HEK293 (cell line): ENCODE results near the gene SCAMP2.

Source experiments
- KLF7 ChIP-seq: fragments of 450-650 bp; formaldehyde crosslinking; IDR thresholded peaks from 2 replicates; pipeline ENCODE4 v1.5.1; 2016; ENCODE audit warnings: missing biosample characterization, missing genetic modification characterization, borderline replicate concordance
- MYNN ChIP-seq: fragments of 450-650 bp; formaldehyde crosslinking; IDR thresholded peaks from 2 replicates; pipeline ENCODE4 v1.5.1; 2016; ENCODE audit warnings: missing biosample characterization, missing genetic modification characterization, borderline replicate concordance
- TCF7L2 ChIP-seq: IDR thresholded peaks from 2 replicates; pipeline ENCODE4 v1.6.1; 2011; ENCODE audit warnings: low read depth, mild to moderate bottlenecking, inconsistent platforms, low read length, moderate library complexity, borderline replicate concordance
- ZBTB26 ChIP-seq: fragments of 450-650 bp; formaldehyde crosslinking; optimal IDR thresholded peaks from 2 replicates; pipeline ENCODE3; 2016; ENCODE audit warnings: missing biosample characterization, mild to moderate bottlenecking, missing genetic modification characterization
- ZBTB8A ChIP-seq: fragments of 450-650 bp; formaldehyde crosslinking; IDR thresholded peaks from 2 replicates; pipeline ENCODE4 v1.5.1; 2016; ENCODE audit warnings: missing biosample characterization, missing genetic modification characterization
- ZNF274 ChIP-seq, 2 experiments: fragments of 200-500 bp in 1 of 2; fragments of 450-650 bp in 1 of 2; sonication (Bioruptor generic) in 1 of 2; formaldehyde crosslinking in 1 of 2; IDR thresholded peaks; 2 replicates each; pipeline versions ENCODE4 v1.5.1 to v1.6.1; 2014 to 2016; ENCODE audit warnings: borderline replicate concordance in 1 of 2, inconsistent platforms in 1 of 2, low read length in 1 of 2, missing biosample characterization in 1 of 2, missing genetic modification characterization in 1 of 2
- ZNF658 ChIP-seq: fragments of 450-650 bp; formaldehyde crosslinking; IDR thresholded peaks from 2 replicates; pipeline ENCODE4; 2016; ENCODE audit warnings: missing biosample characterization, missing genetic modification characterization
- TF ChIP-seq, protein P1 (sequence below): fragments of 450-650 bp; formaldehyde crosslinking; IDR thresholded peaks from 2 replicates; pipeline ENCODE4 v1.5.1; 2016; ENCODE audit warnings: missing biosample characterization, missing genetic modification characterization, low read depth
- TF ChIP-seq, protein P2 (sequence below): fragments of 450-650 bp; formaldehyde crosslinking; IDR thresholded peaks from 2 replicates; pipeline ENCODE4 v1.5.1; 2016; ENCODE audit warnings: missing biosample characterization, missing genetic modification characterization

GRCh38 chr15:74821790-74822158 is 51.4 kb downstream of the SCAMP2 start:
- TF ChIP-seq KLF7 (no peak), ZNF274 (IDR thresholded peaks at IDR 0.05; ENCODE audit: low read length) (no peak), ZNF274 (tag by site-specific recombination; IDR thresholded peaks at IDR 0.05; ENCODE audit: borderline replicate concordance) (no peak), TCF7L2 (no peak), ZBTB26 (tag by site-specific recombination) (no peak), ZNF658 (tag by site-specific recombination) (no peak), ZBTB8A (tag by site-specific recombination) (no peak), MYNN (no peak)
- TF ChIP-seq, protein P1, sequence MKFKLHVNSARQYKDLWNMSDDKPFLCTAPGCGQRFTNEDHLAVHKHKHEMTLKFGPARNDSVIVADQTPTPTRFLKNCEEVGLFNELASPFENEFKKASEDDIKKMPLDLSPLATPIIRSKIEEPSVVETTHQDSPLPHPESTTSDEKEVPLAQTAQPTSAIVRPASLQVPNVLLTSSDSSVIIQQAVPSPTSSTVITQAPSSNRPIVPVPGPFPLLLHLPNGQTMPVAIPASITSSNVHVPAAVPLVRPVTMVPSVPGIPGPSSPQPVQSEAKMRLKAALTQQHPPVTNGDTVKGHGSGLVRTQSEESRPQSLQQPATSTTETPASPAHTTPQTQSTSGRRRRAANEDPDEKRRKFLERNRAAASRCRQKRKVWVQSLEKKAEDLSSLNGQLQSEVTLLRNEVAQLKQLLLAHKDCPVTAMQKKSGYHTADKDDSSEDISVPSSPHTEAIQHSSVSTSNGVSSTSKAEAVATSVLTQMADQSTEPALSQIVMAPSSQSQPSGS (tag by site-specific recombination) = no peak
- TF ChIP-seq, protein P2, sequence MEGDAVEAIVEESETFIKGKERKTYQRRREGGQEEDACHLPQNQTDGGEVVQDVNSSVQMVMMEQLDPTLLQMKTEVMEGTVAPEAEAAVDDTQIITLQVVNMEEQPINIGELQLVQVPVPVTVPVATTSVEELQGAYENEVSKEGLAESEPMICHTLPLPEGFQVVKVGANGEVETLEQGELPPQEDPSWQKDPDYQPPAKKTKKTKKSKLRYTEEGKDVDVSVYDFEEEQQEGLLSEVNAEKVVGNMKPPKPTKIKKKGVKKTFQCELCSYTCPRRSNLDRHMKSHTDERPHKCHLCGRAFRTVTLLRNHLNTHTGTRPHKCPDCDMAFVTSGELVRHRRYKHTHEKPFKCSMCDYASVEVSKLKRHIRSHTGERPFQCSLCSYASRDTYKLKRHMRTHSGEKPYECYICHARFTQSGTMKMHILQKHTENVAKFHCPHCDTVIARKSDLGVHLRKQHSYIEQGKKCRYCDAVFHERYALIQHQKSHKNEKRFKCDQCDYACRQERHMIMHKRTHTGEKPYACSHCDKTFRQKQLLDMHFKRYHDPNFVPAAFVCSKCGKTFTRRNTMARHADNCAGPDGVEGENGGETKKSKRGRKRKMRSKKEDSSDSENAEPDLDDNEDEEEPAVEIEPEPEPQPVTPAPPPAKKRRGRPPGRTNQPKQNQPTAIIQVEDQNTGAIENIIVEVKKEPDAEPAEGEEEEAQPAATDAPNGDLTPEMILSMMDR (tag by site-specific recombination) = no peak
